Right lobe of liver (tissue), 6 donors: Measurements from ENCODE around the gene ZDHHC13. TPM values are rescaled to one million over a fixed set of nuclear protein-coding genes. Genes with fewer than 3 reads are reported as not detected.
A peak's percentile ranks its signal among the peaks of the same experiment; 100 is the strongest.

Experiments
- ATAC-seq, 4 donors: fragments of 200-7000 bp; cut with Tn5 transposase; one replicate each; pipeline ENCODE4 v1.9.1; 2020; ENCODE audit warnings: mild to moderate bottlenecking in 4 of 4, moderate library complexity in 4 of 4
- DNase-seq, 3 donors: peaks; one replicate each; pipeline ENCODE4 v3.0.0-alpha.2; 2020
- H3K27ac ChIP-seq, 3 donors: fragments of 200-600 bp; one replicate each; pipeline ENCODE4 v1.8.0; 2022
- H3K27me3 ChIP-seq, 2 donors: fragments of 200-600 bp; one replicate each; pipeline ENCODE4 v1.8.0; 2022
- H3K36me3 ChIP-seq, 4 donors: fragments of 200-600 bp; sonication (generic) in 1 of 4; one replicate each; pipeline versions ENCODE4 v1.5.1 to v1.8.0; 2017 to 2022; ENCODE audit warnings: control low read depth in 1 of 4
- H3K4me1 ChIP-seq, 4 donors: fragments of 200-600 bp; sonication (generic) in 1 of 4; one replicate each; pipeline versions ENCODE4 v1.5.1 to v1.8.0; 2017 to 2022; ENCODE audit warnings: control low read depth in 1 of 4
- H3K4me3 ChIP-seq, 3 donors: fragments of 200-600 bp; one replicate each; pipeline ENCODE4 v1.8.0; 2022
- H3K9me3 ChIP-seq, 4 donors: fragments of 200-600 bp; sonication (generic) in 1 of 4; one replicate each; pipeline versions ENCODE4 v1.5.1 to v1.8.0; 2017 to 2022; ENCODE audit warnings: control low read depth in 1 of 4
- POLR2A ChIP-seq: fragments of 450-650 bp; IDR thresholded peaks from one replicate; pipeline ENCODE4 v1.6.1; 2017; ENCODE audit warnings: antibody characterized with exemption, mild to moderate bottlenecking
- WGBS: methylation state at CpG from one replicate; pipeline ENCODE4 v1.1.6; 2018; ENCODE audit warnings: low coverage, low lambda C conversion rate; ENCODE audit not compliant: insufficient coverage; ENCODE audit errors: missing lambda C conversion rate; 5-methylcytosine and 5-hydroxymethylcytosine counted together
- intact Hi-C, 2 donors: fragments of 100-400 bp; cut with DNase I; formaldehyde crosslinking; loops; one replicate each; pipeline versions ENCODE4 v1.11.2 to v1.14.1; 2022
- total RNA-seq, 6 experiments: library from RNA; depleted of rRNA in 2 of 6; stranded (reverse); fragments of >200 nt in 2 of 6; fragmentation: NEBNext Ultra II Directional in 3 of 6; extraction: Animal tissue kit (Norgen Biotek cat#: 25700) in 3 of 6; gene quantifications; one replicate each; pipeline versions ENCODE4 v1.1.0 to v1.2.4, GENCODE V29; 2016 to 2023
- TF ChIP-seq, protein P1 (sequence below), 4 donors: fragments of 200-600 bp in 3 of 4; fragments of 450-650 bp in 1 of 4; IDR thresholded peaks; one replicate each; pipeline versions ENCODE4 v1.5.1 to v1.8.0; 2016 to 2022; ENCODE audit warnings: antibody characterized with exemption in 4 of 4, mild to moderate bottlenecking in 2 of 4
- donor health status: DM: no; HTN: yes; CAD: no.
- donor health status: DM: no; HTN: no; CAD: no.
- donor health status: DM: no; HTN: no; CAD: no.
- donor health status: DM: no; HTN: yes; CAD: no.
- donor health status: DM: no; HTN: yes; CAD: no.

Gene ZDHHC13
- total RNA-seq, 6 experiments from 2014 or later: 0.73 to 4.2 (median 2.2) TPM

DNA sequence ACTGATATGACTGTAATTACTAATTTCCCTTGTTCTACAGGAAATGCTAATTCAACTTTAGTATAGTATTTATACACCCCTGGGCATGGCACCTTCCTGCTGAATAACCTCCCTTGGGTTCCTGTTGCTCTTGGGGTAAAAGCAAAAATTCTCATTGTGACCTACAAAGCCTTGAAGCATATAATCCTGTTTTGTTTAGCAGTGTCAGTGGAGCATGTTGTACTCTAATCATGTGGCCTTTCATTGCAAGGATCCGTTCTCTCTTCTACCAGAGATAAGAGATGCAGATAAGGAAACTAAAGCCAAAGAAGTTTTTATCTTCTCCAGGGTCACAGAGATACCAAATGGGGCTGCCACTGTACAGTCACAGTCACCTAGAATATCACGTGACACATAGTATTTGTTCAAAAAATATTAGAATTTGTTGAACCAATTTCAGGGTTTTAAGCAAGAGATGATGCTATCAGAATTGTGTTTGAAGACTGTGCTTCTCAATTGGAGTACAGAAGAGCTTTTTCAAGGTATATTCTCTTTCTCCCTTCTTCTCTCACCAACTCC lies 59.7 kb downstream of the ZDHHC13 start:
- intact Hi-C loops: no loop called here
- no peak overlapping the region for H3K4me3 ChIP-seq
- H3K27me3 ChIP-seq: no peaks in the 10 kb centered on the region
- H3K9me3 ChIP-seq: no peaks in the 10 kb centered on the region
- H3K4me1 ChIP-seq: no peaks in the 10 kb centered on the region
- H3K36me3 ChIP-seq: no peaks in the 10 kb centered on the region
- 56% methylated on average over 2 of the region's 2 CpGs for WGBS
- DNase-seq (no peak), ATAC-seq (no peak)
- H3K27ac ChIP-seq: no peak overlapping the region
- no peak for TF ChIP-seq POLR2A
- TF ChIP-seq, protein P1, sequence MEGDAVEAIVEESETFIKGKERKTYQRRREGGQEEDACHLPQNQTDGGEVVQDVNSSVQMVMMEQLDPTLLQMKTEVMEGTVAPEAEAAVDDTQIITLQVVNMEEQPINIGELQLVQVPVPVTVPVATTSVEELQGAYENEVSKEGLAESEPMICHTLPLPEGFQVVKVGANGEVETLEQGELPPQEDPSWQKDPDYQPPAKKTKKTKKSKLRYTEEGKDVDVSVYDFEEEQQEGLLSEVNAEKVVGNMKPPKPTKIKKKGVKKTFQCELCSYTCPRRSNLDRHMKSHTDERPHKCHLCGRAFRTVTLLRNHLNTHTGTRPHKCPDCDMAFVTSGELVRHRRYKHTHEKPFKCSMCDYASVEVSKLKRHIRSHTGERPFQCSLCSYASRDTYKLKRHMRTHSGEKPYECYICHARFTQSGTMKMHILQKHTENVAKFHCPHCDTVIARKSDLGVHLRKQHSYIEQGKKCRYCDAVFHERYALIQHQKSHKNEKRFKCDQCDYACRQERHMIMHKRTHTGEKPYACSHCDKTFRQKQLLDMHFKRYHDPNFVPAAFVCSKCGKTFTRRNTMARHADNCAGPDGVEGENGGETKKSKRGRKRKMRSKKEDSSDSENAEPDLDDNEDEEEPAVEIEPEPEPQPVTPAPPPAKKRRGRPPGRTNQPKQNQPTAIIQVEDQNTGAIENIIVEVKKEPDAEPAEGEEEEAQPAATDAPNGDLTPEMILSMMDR (IDR thresholded peaks at IDR 0.05): no peak

DNA sequence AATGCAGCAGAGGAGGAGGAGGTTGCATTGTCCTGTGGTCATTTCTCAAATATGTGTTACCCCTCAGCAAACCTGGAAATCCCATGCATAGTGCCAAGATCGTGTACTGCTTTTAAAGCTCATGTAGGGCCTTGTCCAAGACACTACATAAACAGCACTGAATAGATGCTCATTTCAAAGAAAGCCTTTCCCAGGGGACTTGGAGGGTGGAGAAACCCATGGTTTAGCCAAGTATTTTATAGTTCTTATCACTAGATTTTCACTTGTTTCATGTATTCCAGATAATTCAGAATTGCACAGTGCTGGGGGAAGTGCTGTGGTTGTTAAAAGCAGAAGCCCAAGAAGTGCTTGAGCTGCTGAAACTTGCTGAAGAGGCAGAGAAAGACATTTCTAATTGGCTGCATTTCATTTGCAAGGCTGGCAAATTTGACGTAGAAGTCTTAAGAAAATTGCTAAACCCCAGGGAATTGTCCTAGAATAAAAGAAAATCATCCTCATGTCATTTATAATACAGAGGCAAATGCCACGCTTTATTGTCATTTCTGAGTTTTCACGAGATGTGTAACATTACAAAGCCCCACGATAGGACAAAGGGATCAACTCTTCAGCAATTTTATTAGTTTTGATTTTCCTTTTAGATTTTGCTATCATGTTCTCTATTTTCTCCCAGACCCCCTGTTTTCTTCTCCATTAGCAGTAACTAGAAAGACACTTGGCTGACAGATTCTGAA lies 64.7 kb downstream of the ZDHHC13 start:
- Histone ChIP-seq H3K4me3 (no peak overlapping the region), H3K4me1 (no peaks in the 10 kb centered on the region), H3K9me3 (no peaks in the 10 kb centered on the region), H3K36me3 (no peaks in the 10 kb centered on the region), H3K27me3 (no peaks in the 10 kb centered on the region), H3K27ac (no peak overlapping the region)
- intact Hi-C loops: no loop called here
- ATAC-seq: peak in 2 of 4 donors; percentile 27 to 55
- 45% methylated on average over 4 of the region's 5 CpGs for WGBS
- no peak for DNase-seq
- TF ChIP-seq POLR2A: no peak
- TF ChIP-seq, protein P1 (IDR thresholded peaks at IDR 0.05): no peak

DNA sequence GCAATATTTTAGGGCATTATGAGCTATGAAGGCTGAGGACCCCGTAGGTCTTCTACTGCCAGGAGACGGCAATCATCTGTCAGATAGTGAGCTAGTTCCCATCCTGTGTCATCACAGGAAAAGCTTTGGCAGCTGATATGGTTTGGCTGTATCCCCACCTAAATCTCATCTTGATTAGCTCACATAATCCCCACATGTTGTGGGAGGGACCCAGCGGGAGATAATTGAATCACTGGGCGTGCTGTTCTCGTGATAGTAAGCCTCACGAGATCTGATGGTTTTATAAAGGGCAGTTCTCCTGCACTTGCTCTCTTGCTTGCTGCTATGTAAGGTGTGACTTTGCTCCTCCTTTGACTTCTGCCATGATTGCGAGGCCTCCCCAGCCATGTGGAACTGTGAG lies 66.7 kb downstream of the ZDHHC13 start:
- no peak overlapping the region for H3K27ac ChIP-seq
- H3K27me3 ChIP-seq: no peaks in the 10 kb centered on the region
- intact Hi-C loops: no loop called here
- no peaks in the 10 kb centered on the region for H3K4me1 ChIP-seq
- no peaks in the 10 kb centered on the region for H3K36me3 ChIP-seq
- DNase-seq: no peak
- TF ChIP-seq, protein P1 (IDR thresholded peaks at IDR 0.05): no peak
- TF ChIP-seq POLR2A: no peak
- 96% methylated on average over 5 of the region's 7 CpGs for WGBS
- no peaks in the 10 kb centered on the region for H3K9me3 ChIP-seq
- no peak overlapping the region for H3K4me3 ChIP-seq
- no peak for ATAC-seq

DNA sequence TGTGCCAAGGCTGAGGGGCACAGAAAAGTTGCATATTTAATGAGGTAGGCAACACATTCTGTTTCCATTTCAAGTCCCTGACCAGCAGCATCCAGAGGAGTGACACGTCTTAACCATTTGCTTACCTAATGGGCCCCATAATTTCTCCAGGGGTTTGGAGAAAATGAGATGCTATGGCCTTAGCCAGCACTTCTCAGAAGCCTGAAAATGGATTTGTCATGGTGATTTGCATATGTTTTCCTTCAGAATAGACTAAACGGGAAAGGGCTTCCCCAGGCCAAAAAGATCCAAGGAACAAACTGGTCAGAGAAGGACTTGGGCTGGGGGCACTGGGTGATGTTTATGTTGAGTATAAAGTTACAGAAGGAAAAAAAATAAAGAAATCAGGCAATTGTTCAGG lies 68.1 kb downstream of the ZDHHC13 start:
- no peaks in the 10 kb centered on the region for H3K9me3 ChIP-seq
- no peak for ATAC-seq

More for the DNA sequence above, 68.1 kb downstream of the ZDHHC13 start:
- Histone ChIP-seq H3K27ac (no peak overlapping the region), H3K4me3 (no peak overlapping the region), H3K36me3 (no peaks in the 10 kb centered on the region), H3K27me3 (no peaks in the 10 kb centered on the region), H3K4me1 (no peaks in the 10 kb centered on the region)
- TF ChIP-seq, protein P1 (IDR thresholded peaks at IDR 0.05): no peak
- no peak for TF ChIP-seq POLR2A
- intact Hi-C loops: no loop called here
- DNase-seq: no peak
- WGBS: 81% methylated on average over 2 of the region's 2 CpGs
